Islet precursor cell (in vitro differentiated cells): ENCODE data around the gene SH2D4B.
"Not testable (repeated sequence)": the region's sequence is repeated elsewhere in the genome, so short reads cannot be mapped to it uniquely, and the experiment has no call there.

Experiments used
- DNase-seq: peaks from one replicate; pipeline ENCODE4 v3.0.0-alpha.2; 2018

Gene SH2D4B

DNA sequence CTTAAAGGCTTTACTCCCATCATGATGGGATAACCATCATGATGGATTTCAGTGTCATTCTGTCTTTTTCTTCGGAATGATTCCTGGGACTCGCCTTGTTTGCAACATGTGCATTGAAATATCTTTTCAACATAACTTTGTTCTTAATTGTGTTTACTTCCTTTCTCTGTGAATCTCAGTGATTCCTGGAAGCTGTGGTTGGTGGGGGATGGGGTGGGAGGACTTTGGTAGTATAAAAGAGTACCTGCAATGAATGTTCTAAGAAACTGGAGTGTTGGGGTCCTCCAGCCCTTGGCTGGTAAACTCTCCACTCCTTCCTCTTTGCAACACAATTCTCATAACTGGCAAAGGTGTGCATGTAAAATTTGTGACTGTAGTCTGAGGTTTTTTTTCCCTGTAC, 11.5 kb upstream of the SH2D4B start:
- DNase-seq, result no peak

DNA sequence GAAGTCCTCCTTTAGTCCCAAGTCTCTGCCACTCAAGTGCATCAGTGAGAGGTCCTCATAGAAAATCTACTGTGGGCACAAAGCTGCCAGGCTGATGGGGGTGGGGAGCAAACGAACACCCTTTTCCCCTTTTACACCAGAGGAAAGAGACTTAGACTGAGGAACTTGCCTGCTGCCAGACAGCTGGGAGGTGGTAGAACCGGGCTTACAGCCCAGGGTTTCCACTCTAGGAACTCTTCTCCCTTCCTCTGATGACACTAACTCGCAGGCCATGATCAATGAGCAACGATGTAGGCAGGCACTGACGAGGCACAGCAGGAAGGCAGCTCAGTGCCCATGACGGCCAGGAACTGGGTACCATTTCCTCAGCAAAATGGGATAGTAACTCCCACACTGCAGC, 11.0 kb upstream of the SH2D4B start:
- no peak for DNase-seq

DNA sequence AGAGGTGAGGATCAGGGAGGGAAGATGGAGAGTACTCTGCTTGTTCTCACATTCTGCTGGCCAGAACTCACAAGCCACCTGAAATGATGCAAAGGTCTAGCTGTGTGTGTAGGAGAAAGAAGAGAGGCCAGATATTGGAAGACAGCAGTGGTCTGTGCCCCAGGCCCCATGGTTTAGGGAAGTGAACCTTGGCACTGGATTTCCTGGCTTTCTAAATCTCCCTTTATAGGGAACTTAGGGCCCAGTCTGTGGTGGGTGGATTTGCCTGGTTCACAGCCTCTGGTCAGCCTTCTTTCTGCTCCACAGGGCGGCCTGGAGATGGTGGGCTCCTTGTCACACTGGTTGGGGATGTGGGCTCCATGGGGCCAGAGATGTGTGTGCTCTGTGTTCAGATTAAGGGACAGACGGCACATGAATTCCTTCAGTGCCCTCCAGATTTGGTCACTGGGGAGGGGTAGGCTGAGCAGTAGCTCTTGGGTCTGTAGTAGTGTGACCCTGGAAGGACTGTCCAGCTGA, 9.5 kb upstream of the SH2D4B start:
- DNase-seq, result no peak

DNA sequence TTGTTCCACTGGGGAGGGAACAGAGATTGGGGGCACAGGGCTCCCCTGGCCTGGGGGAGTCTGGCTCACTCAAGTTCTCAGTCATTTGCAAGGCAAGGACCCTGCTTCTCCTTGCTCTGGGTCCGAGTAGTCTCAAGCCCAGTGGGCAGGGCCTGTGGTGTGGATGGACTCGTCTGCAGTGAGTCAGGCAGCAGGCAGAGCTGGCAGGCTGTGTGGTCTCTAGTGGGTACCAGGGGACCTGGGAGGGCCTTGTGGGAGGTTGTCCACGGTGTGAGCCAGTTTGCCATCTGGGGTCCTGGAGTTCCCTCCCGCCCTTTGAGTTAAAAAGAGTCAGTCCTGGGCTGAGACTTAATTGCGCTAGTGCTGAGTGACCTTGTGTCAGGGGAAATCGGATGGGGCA, 8.8 kb upstream of the SH2D4B start:
- DNase-seq, result no peak

DNA sequence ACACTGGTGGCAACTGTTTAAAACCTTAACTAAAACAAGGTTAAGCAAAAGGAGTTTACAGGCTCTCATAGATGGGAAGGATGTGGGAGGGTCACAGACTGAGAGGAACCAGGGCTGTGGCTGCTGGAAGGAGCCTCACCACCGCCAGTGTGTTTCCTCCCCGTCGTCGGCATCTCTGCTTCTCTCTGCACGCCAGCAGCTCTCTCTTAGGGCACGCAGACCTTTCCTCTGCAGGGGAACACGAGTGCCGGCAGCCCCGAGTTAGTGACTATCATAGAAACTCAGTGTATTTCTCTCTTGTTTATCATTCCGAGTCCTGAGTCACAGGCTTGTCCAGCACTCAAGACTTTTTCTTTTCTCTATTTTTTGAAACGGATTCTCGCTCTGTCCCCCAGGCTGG, 8.1 kb upstream of the SH2D4B start:
- no peak for DNase-seq

DNA sequence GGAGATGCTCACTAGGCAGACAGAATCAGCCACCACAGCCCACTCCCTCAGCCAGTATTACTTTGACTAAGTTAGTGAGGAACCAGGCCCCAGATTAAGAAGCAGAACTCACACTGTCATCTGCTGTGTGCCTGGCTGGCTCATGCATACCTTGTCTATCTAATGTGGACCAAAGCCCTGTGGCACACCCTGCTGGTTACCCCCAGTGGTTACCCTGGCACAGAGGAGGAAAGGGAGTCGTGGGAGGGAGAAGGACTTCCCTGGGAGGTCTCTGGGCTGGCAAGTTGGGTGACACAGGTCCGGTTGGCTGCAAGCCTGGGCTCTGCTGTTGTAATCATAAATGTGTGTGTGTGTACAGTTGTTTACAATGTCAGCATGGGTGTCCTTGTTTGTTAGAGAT, 7.5 kb upstream of the SH2D4B start:
- no peak for DNase-seq

DNA sequence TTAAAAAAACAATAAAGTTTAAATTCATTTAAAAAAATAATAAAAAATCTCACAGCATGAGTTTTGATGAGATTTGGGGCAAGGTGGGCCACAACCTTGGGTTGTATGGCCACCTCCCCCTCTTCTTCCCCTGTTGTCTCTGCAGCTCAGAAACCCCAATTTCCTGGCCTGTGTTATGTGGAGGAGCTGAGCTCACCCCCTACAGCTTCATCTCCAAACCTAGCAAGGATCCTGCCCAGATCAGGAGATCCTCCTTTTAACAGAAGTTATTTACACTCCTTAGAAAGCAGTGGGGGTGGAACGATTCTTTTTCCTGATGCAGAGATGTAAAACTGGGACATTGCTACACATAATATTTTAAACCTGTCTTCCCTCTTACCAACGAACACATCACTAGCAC, 6.9 kb upstream of the SH2D4B start:
- DNase-seq, result no peak

DNA sequence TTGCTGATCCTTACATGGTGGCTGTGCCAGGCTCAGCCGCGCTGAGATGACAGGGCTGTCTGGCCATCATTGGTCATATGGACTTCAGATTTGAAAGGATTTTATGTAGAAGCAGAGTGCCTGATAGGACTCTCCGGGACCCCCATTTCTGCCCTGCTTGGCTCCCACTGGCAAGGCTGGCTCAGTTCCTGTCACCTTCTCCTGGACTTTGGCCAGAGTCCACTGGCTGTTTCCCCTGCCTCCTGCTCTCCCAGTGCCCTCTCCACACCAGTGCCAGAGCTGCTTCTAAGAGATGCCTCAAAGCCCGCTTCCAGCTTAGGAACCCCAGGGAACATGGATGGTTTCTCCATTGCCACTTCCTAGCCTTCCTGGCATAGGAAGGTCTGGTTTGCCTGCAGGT, 5.1 kb upstream of the SH2D4B start:
- DNase-seq, result no peak

DNA sequence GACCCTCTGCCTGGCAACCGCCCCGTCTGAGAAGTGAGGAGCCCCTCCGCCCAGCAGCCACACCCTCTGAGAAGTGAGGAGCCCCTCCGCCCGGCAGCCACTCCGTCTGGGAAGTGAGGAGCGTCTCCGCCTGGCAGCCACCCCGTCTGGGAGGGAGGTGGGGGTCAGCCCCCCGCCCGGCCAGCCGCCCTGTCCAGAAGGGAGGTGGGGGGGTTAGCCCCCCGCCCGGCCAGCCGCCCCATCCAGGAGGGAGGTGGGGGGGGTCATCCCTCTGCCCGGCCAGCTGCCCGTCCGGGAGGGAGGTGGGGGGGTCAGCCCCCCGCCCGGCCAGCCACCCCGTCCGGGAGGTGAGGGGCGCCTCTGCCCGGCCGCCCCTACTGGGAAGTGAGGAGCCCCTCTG, 3.6 kb upstream of the SH2D4B start:
- not testable (repeated sequence) for DNase-seq

DNA sequence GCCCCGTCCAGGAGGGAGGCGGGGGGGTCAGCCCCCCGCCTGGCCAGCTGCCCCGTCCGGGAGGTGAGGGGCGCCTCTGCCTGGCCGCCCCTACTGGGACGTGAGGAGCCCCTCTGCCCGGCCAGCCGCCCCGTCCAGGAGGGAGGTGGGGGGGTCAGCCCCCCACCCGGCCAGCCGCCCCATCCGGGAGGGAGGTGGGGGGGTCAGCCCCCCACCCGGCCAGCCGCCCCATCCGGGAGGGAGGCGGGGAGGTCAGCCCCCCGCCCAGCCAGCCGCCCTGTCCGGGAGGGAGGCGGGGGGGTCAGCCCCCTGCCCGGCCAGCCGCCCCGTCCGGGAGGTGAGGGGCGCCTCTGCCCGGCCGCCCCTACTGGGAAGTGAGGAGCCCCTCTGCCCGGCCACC, 3.1 kb upstream of the SH2D4B start:
- DNase-seq, result not testable (repeated sequence)

DNA sequence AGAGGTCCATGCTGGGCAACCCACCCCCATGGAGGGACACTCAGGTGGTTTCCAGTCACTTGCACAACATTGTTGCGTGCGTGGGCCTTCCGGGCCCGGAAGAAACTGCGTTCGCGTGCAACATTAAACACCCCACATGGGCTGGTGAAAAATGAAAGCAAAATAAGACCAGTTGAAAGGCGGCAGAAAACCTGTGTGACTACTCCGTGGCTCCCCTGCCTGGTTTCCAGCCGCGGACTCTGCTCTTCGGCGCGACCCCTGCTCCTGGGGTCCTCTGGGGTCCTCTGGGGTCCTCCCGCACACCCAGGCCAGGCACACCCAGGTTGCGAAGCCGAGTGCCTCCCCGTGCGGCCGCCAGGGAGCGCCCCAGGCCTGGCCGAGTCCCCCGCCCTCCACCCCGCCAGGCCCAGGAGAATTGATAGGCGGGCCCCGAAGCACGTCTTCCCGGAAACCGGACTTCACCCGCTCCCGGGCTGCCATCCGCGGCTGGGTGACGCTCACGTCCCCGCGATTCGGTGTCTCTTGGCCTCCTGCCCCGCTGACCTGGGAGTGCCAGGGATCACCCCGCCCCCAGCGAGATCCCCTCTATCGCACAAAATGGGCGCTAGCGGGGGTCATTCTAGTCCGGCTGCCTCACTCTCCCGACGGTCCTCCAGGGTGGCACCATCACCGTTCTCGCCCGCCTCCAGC, 1.9 kb upstream of the SH2D4B start:
- DNase-seq, result peak; percentile 70

DNA sequence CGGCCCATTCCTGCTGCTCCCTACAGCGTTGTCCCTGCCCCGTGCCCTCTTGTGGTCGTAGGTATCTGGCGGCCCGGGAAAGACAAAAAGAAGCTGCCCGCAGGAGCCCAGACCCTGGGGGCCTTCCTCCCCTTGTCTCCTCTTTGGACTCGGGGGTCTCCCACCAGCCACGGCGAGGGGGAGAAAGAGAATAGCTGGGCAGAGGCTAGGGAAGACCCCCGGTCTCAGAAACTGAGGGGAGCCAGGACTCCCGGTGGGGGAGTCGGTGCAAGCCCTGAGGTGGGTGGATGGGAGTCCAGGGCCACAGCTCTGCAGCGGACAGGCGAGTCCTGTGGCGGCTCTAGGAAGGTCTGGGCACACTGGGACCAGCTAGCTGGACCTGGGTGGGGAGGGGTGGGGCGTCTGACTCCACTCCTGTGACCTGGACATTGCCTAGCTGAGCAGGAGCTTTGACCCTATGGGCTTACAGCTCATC, 1.3 kb upstream of the SH2D4B start:
- DNase-seq, result peak; percentile 46

DNA sequence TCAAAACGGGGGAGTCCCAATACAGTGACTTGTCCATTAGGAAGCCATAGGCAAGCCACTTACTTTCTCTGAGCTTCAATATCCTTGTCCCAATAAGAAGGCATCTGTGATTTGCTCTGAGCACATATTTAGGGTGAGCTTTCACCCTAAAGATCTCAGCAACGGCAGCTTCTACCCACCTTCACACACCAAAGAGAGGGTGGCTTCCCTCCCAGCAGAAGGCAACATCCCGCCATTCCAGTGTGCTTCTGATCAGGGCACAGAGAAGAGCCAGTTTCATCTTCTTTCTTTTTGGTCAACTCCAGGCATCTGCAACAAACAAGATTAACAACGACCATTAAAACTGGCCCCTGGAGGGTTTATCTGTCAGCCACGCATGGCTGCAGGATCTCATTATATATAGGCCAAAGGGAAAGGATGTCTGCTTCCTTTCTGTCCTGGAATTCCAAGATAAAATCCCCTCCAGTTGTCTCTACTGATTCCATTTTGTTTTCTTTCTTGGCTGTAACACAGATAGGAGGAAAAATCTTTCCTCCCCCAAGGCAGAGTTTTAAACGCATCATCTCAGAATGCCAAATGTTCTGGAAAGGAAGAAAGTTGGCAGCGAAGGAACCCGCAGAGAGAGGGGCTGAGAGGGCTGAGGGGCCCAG, 491 bp upstream of the SH2D4B start:
- peak; percentile 56 for DNase-seq

DNA sequence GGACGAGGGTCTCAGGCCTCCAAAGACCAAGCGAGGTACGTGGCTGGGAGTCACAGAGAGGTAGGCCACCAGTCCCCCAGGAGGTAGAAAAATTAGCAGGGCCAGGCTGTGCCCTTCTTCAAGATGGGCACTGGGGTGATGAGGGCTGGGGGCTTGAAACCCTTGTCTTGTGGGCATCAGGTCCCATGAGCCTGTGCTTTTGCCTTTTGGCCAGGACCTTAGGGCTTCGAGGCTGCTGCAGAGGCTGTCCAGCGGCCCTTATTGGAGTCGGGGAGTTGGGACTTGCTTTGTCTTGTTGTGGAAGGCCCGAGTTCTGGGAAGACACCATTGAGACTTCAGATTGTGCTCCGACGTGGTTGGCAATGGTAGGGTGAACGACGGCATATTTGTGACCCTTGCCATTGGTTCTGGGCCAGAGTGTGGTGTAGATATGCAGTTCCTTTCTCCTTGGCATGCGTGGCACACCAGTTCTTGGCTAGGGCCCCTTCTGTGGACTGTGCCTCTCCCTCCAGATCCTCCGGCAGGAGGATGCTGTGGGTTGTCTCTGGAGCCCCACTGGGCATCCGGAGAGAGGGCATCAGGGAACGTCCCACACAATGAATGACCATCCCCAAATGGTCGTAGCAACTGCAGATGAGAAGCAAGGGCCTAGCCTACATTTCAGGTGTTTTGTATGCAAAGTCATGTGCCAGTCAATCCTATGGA, 931 bp downstream of the SH2D4B start:
- DNase-seq, result peak; percentile 45

DNA sequence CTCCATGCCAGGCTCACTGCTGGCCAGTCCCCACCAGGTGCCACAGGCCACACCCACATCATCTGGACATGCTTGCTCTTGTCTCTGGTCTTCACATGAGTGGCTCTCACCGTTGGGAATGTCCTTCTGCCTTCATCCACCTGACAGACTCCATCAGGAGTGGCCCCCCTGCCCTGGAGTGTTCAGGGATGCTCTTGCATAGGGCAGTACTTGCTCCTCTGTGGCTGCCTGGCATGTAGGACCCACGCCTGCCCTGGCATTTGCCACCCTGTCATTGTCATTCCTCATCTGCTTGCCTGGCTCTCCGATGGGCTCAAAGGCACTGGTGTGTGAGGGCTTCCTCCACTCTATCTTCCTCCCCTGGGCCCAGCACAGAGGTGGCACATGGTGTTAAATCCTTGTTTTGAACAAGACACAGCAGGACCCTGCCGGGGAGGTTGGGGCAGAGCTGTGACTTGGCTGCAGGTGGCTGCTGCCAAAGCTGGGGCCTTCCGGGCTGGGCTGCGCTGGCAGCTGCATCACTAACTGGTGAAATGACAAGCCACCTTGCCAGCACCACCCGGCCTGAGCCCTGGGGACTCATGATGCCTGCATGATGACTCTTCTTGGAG, 1.8 kb downstream of the SH2D4B start:
- peak; percentile 44 for DNase-seq

DNA sequence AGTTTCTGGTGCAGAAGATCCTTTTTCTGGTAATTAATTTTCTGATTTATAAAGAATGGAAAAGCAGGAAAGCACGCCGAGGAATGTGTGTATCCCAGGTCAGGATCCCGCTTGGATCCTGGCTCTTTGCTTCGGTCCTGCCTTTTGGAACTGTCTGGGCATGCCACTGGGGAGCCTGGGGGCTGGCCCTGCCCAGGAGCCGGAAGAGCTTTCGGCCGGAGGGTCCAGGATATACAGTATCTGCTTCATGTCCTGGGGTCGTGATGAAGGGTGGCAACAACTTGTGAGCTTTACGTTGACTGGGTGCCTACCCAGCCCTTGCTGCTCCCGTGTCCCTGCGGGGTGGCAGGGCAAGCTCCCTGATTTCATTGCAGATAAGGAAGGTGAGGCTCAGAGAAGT, 2.4 kb downstream of the SH2D4B start:
- peak; percentile 34 for DNase-seq

DNA sequence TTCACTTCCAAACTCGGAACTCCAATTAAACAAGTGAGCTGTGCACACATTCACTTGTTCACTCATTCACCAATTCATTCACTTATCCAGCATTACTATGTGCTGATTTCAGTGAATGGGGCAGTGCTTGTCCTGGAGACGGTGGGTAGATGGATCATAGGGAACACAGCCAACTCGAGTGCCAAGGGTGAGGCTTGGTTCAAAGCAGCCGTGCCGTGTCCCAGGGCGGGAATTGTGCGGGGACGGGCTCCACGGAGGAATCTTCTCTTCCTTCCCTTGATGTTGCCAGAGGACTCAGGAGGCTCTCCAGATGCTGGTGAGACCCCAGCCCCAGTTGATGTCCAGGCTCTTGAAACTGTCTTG, 2.9 kb downstream of the SH2D4B start:
- peak; percentile 48 for DNase-seq

DNA sequence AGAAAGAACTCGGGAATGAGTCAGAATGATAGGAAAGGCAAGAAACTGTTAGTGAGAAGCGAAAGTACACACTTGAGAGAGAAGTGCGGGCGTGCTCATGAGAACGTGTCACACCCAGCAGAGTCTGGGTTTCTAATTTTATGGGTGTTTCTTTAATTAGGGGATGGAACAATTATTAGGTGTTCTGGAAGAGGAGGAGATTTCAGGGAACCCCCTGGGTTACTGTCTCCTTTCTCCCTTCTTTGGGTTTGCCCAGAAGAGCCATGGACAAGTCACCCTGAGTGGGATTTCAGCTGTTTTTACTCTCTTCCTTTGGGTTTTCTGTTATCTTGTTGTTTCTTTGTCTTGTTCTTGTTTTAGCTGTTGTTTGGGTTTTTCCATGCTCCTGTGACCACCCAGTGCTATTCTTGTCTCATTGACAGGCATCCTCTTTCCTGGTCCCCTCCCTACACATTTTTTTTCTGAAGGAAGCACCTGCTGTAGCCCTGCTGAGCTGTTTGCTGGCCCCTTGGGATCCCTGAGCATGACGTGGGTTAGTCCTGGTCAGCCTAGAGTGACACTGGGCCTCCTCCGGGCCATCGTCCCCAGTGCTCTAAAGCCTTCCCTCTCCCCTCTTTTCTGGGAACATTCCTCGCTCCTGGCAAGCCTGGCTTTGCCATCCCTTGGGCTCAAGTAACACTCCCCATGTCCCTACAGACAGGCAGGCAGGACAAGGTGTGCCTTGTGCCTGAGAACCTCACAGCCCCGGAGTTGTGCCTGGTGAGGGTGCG, 3.5 kb downstream of the SH2D4B start:
- peak; percentile 46 for DNase-seq

DNA sequence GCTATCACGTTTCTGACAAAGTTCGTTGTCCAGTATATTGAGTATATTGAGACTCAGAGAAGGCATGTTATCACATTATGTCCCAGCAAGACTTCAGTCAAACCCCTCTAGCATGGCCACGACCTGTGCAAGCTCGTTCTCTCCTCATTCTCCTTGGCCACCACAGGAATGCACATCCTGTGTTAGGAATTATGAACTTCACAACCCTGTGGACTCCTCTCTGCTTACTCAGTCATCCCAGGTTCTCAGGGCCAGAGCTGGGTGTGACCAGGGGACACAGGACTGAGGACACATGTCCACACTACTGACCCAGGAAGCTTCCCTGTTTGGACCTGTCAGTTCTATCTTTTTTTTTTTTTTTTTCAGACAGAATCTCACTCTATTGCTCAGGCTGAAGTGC, 4.4 kb downstream of the SH2D4B start:
- DNase-seq, result peak; percentile 57

DNA sequence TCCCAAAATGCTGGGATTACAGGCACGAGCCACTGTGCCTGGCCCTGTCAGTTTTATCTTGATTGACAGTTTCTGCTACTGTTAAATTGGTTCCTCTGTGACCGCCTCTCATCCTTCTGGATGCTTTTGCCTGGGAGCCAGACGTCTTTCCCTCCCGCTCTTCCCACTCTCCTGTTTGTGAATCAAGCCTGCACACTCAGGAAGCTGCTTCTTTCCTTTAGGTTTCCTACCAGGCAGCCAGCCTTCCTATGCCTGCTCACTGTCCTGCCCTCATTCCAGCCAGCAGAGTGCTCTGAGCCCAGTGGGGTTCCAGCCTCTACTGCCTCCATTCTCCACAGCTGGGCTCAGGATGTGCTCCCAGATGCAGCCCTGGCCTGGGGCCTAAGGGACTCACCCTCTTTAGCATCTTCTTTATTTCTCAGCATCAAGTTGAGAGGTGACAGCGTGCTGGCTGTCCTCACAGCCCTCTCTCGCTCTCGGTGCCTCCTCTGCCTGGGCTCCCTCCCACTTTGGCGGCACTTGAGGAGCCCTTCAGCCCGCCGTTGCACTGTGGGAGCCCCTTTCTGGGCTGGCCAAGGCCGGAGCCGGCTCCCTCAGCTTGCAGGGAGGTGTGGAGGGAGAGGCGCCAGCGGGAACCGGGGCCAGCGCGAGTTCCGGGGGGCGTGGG, 5.1 kb downstream of the SH2D4B start:
- peak; percentile 32 for DNase-seq

DNA sequence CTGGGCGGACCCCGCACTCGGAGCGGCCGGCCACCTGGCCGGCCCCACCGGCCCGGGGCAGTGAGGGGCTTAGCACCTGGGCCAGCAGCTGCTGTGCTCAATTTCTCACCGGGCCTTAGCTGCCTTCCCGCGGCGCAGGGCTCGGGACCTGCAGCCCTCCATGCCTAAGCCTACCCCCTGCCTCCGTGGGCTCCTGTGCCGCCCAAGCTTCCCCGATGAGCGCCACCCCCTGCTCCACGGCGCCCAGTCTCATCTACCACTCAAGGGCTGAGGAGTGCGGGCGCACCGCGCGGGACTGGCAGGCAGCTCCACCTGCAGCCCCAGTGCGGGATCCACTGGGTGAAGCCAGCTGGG, 5.6 kb downstream of the SH2D4B start:
- peak; percentile 7 for DNase-seq

DNA sequence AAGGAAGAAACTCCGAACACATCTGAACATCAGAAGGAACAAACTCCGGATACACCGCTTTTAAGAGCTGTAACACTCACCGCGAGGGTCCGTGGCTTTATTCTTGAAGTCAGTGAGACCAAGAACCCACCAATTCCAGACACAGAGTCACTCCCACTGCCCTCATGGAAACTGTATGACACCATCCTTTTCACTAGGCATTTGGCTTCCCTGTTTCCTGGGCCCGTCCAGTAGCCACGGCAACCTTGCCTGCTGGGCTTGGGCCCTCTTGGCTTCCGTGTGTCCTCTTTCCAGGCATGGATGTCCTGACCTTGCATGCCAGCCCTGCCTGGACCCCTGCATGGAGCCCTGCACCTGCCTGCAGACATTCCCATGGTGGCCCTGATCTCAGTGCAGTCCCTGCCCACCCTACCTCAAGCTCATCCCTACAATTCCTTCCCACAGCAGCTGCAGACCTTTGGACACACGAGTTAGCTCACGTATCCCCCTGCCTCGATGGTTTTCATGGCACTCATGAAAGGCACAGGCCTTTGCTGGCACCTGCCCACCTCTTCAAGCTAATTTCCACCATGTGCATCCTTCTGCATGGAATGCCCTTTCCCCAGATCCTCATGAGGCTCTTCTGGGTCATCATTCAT, 6.7 kb downstream of the SH2D4B start:
- DNase-seq, result peak; percentile 31
